ENCODE data around the gene SCAMP3.
"Not testable (repeated sequence)": the region's sequence is repeated elsewhere in the genome, so short reads cannot be mapped to it uniquely, and the experiment has no call there.

SCAMP3 gene

DNA sequence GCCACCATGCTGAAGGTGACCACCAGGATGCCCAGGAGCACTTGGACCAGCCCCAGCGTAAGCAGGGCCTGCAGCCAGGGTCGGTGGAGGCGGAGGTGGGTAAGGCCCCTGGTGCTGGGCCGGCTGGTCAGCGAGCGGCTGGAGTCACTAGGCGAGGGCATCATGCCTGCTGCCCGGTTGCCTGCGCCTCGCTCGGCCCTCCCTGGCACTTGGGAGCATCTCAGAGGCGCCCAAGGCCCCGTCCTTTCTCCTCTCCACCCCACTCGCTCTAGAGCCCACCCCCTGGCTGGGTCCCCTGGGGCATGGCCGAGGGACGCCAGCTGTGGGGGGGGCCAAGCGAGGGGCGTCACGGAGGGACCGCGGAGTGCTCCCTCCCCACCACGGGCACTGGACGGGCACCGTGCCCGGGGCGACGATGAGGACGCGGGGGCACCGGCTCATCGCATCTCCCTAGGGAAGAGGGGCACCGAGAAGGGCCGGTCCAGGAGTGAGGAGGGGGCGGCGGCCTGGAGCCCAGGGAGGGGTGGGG is 7.4 kb downstream of the SCAMP3 start:
- DNase-seq (ENCODE audit: low read depth) = no peak

DNA sequence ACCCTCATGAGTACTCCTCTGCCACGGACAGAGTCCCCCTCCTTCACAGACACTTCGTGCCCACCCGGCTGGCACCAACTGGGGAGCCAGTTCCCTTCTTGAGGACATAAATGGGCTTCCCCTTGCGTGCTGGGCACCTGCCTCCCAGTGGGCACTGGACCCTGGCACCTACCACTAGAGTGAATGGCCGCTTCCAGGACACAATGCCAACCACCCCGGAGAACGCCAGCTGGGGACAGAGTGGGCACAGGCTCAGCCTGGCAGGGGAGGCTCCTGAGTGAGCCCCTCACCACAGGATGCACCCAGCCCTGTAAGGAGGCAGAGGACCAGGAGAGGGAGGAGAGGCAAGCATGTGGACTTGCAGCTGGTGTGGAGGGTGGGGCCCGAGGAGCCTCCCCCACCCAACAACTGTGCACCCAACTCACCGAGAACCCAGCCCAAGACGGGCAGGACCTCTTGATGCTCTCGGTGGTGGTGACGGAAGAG is 7.9 kb downstream of the SCAMP3 start:
- DNase-seq (ENCODE audit: low read depth) = no peak

DNA sequence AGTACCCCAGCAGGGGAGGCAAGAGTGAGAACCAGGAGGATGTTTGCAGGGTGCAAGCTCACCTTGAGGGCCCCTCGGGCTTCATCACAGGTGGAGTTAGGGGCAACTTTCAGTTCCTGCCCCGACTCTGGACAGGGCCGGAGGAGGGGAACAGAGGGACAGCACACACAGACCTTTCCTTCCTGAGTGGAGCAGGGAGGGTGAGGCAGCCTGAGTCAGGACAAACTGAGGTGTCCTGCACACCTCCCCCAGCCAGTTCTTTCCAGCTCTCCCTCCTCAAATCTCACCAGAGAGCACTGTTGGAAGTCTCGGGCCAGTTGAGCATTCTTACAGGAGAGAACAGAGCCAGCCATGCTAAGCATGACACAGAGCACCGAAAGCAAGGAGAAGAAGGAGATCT is 8.4 kb downstream of the SCAMP3 start:
- DNase-seq (ENCODE audit: low read depth) = no peak

DNA sequence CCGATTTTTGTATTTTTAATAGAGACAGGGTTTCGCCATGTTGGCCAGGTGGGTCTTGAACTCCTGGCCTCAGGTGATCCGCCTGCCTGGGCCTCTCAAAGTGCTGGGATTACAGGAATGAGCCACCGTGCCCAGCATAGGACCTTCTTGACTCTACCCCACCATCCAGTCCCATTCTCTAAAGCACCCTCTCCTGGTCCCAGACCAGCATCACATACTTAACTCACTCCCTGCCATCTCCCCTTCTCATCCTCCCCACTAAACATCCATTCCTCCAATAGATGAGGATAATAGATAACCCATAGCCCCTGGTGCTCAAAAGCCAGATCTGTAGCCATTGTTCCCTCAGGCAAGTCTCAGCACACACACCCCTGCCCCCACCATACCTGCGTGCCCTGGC is 9.0 kb downstream of the SCAMP3 start:
- DNase-seq (ENCODE audit: low read depth) = no peak

- no peak for DNase-seq (ENCODE audit: low read depth)
Measured at GRCh38 chr1:155251566-155251965, 10.6 kb downstream of the SCAMP3 start.

DNA sequence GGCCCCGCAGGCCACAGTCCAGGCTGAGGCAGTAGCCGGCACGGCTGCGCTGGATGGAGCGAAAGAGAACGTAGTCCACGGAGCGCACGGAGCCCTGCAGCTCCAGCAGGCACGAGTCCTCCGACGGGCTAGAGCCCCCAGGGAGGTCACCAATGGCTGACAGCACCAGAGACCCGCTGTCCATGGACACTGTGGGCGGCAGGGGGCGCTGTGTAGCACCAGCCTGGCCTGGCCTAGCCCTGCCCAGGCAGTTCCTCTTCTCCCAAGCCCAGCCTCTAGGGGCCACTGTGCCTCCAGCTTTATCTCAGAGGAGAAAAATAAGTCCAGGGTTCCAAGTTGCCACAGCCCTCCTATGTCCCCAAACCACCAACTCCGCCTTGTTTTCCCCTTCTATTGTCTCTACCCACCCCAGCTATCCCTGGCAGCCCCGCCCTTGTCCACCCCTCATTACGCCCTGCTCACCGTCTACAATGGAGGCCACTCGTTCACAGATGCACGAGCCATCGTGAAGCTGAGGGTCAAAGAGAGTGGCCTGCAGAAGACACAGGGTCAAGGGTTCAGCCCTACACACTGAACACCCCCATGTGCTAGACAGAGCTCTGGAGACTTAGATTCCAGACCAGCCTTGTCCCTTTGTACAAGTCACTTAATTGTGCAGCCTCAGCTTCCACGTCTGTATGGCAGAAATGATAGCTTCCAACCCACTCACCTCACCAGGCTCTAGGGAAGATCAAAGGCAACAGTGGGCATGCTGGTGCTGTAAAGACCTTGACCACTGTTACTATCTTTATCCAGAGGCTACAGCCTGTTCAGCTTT is 11.3 kb downstream of the SCAMP3 start:
- no peak for DNase-seq (ENCODE audit: low read depth)

DNA sequence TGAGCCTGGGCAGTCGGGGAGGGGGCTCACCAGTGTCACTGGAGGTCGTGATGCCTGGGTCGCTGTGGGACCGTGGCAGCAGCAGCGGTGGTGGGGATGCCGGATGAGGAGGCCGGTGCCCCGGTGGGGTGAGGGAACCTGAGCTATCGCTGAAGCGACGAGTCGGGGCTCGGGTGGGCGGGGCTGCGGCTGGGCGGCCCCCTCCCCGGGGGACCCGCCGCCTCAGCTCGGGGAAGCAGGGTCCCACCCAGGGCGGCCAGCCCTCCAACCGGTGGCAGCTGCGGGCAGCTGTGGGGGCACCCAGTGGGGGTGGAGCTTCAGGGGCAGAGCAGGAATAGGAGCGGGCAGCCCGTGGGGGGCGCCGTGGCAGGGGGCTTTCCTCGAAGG is 11.9 kb downstream of the SCAMP3 start:
- DNase-seq (ENCODE audit: low read depth) = no peak

- no peak for DNase-seq (ENCODE audit: low read depth)
Measured at GRCh38 chr1:155247667-155248553, 14.2 kb downstream of the SCAMP3 start.

DNA sequence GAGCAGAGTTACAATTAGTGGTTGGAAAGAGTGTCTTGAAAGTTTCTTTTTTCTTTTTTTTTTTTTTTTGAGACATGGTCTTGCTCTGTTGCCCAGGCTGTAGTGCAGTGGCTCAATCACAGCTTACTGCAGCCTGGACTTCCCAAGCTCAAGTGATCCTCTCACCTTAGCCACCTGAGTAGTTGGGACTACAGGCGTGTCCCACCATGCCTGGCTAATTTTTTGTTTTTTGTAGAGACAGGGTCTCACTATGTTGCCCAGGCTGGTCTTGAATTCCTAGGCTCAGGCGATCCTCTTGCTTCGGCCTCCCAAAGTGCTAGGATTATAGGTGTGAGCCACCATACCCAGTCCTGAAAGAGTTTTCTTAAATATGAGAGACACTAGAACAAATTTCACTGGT is 15.4 kb downstream of the SCAMP3 start:
- not testable (repeated sequence) for DNase-seq (ENCODE audit: low read depth)

DNA sequence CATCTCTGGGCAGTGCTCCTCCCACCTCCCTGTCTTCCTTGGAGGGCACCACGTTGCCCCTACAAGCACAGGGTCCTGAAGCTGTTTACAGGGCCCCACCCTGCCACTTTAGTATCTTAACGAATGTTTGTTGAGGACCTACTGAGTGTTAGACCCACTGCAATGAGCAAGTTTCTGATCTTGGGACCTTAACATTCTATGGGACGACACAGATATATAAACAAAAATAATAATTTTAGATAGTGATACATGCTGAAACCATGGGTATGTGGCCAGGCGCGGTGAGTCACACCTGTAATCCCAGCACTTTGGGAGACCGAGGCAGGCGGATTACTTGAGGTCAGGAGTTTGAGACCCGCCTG is 17.0 kb downstream of the SCAMP3 start:
- DNase-seq (ENCODE audit: low read depth) = no peak

DNA sequence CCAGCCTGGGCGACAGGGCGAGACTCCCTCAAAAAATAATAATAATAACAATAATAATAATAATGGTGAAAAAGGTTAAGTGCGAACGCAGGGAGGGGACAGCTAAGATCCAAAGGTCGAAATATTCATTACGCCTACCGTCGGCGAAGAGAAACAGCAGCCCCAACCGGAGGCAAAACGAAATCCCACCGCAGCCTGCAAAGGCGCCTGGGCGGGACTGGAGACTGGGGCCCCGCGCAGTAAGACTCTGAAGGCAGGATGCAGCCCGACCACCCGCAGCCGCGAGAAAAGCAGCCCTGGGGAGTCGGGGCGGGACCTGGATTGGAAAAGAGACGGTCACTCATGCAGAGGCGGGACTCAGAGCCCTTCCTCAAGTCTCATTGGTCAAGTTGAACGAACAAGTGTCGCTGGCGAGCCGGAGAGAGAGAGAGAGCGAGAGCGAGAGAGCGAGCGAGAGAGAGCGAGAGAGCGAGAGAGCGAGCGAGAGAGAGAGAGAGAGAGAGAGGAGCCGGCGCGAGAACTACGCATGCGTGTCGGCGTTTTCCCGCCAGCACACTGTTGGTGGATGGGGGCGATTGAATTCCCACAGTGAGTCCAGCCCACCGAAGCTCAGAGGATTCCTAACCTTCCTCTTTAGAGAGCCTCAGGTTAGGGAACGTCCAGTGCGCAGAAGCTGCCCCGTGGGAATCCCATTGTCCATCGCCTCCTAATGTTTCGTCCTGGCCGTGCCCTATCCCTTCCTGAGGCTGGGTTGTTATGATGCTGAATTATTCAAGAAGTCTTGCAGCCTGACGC is 17.6 kb downstream of the SCAMP3 start:
- peak; percentile 95 for DNase-seq (ENCODE audit: low read depth)

GRCh38 chr1:155242805-155243358 is 19.3 kb downstream of the SCAMP3 start:
- no peak for DNase-seq (ENCODE audit: low read depth)

GRCh38 chr1:155241841-155242264 is 20.3 kb downstream of the SCAMP3 start:
- DNase-seq (ENCODE audit: low read depth) = no peak

DNA sequence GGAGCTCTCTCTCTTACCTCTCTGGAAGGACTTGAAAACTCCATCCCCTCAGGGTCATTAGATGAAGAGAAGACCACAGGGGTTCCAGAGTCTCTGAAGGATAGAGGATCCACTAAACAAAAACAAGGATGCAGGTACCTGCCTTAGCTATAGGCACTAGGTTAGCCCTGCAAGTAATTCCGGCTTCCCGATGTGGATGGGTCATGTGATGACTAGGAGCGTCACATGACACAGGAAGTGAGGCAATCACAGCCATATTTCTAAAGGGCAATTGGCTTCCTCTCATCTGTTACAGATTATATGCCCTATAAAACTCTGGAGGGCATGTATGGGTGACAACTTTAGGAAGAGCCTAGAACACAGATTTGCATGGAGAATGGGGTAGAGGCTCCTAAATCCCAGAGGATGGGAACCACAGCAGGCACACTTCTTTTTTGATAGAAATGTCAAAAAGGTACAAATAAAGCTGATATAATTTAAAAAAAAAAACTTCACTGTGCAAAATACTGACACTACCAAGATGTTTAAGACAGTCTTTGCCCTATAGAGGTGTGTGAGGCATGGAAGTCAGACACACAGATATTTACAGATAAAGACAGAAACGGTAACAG is 21.0 kb downstream of the SCAMP3 start:
- DNase-seq (ENCODE audit: low read depth) = no peak

DNA sequence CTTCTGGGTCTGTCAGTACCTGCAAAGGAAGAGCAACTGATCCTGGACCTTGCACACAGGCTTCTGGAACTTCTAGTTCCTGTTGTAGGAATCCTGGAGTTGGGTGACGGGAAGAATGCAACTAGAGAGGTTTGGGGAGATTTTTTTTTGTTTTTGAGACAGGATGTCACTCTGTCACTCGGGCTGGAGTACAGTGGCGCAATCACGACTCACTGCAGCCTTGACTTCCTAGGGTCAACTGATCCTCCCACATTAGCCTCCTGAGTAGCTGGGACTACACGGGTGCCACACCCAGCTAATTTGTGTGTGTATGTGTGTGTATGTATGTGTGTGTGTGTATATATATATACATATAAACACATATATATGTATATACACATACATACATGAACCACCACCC is 25.7 kb downstream of the SCAMP3 start:
- DNase-seq (ENCODE audit: low read depth) = no peak

DNA sequence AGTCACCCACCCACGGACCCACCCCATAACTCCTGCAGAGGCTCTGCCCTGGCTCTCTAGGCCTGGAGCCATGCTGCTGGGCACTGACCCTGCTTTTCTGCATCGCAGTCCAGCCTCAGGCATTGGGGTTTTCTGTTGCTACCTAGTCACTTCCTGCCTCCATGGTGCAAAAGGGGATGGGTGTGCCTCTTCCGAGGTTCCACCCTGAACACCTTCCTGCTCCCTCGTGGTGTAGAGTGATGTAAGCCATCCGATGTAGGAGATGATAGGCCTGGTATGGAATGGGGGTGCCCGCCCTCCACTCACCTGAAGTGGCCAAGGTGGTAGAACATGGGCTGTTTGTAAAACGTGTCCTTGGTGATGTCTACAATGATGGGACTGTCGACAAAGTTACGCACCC is 26.8 kb downstream of the SCAMP3 start:
- not testable (repeated sequence) for DNase-seq (ENCODE audit: low read depth)

- not testable (repeated sequence) for DNase-seq (ENCODE audit: low read depth)
Measured at GRCh38 chr1:155233502-155233901, 28.7 kb downstream of the SCAMP3 start.

DNA sequence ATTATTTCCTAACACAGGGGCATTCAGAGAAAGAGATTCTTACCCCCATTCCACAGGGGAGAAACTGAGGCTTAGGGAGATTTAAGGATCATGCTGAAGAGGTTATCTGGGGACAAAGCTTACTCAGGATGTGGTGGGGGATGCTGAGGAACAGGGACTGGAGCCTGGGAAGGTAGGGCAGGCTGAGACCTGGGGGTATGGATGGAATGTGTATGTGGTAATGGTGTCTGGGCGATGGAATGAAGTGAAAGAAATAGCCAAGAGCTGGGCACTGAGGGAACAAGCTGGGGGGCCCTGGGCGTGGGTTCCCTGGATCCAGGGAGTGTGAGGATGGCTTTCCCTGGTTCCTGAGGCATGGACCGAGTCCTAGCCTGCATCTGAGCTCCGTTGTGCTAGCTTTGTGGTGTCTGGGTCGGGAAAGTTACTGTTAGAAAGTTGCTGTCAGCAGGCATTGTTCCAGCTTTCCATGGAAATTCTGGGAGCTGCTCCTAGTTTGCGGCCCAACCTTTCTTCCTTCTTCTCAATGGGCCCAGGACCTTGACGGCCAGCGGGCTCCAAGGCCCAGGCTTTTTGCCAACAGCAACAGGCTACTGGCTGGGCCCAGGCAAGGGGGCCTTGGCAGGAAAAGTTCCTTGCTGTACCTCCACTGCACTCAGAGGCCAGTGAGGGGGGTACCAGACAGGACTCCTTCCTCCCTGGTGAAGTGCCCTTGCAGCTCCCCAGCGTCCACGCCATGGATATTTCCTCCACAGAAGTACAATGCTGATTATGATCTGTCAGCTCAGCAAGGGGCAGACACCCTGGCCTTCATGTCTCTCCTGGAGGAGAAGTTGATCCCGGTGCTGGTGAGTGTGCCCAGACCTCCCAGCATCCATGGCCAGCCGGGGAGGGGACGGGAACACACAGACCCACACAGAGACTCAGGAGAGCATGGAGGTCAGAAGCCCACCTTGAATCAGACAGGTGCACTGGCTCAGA is 29.9 kb downstream of the SCAMP3 start:
- DNase-seq (ENCODE audit: low read depth) = not testable (repeated sequence)

- DNase-seq (ENCODE audit: low read depth) = not testable (repeated sequence)
Measured at GRCh38 chr1:155231302-155231701, 30.9 kb downstream of the SCAMP3 start.

- DNase-seq (ENCODE audit: low read depth) = no peak
Measured at GRCh38 chr1:155228096-155228427, 34.1 kb downstream of the SCAMP3 start.

All from HS-27A (cell line).